ENCODE measurements around the gene HIBCH.

DNA sequence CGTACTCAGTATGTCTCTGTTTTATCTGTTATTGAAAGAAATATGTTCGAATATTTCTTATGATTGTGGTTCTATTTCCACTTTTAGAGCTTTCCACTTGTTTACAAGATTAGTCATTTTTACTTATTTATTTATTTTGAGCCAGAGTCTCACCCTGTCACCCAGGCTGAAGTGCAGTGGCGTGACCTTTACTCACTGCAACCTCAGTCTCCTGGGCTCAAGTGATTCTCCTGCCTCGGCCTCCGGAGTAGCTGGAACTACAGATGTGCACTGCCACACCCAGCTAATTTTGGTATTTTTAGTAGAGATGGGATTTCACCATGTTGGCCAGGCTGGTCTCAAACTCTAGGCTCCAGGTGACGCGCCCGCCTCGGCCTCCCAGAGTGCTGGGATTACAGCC lies 53.3 kb downstream of the HIBCH start:
- TF ChIP-seq, protein P1, sequence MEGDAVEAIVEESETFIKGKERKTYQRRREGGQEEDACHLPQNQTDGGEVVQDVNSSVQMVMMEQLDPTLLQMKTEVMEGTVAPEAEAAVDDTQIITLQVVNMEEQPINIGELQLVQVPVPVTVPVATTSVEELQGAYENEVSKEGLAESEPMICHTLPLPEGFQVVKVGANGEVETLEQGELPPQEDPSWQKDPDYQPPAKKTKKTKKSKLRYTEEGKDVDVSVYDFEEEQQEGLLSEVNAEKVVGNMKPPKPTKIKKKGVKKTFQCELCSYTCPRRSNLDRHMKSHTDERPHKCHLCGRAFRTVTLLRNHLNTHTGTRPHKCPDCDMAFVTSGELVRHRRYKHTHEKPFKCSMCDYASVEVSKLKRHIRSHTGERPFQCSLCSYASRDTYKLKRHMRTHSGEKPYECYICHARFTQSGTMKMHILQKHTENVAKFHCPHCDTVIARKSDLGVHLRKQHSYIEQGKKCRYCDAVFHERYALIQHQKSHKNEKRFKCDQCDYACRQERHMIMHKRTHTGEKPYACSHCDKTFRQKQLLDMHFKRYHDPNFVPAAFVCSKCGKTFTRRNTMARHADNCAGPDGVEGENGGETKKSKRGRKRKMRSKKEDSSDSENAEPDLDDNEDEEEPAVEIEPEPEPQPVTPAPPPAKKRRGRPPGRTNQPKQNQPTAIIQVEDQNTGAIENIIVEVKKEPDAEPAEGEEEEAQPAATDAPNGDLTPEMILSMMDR (IDR thresholded peaks at IDR 0.05) = no peak
- no peak for TF ChIP-seq ZFX (IDR thresholded peaks at IDR 0.05; ENCODE audit: borderline replicate concordance)
